A172 (cell line): ENCODE data around the gene SLC25A21. TPM values are rescaled to one million over a fixed set of nuclear protein-coding genes. Genes with fewer than 3 reads are reported as not detected.
"Not testable (repeated sequence)": the region's sequence is repeated elsewhere in the genome, so short reads cannot be mapped to it uniquely, and the experiment has no call there.

Experiments
- DNase-seq: peaks from one replicate; pipeline ENCODE4 v3.0.0-alpha.2; 2015; ENCODE audit warnings: low spot score
- total RNA-seq: library from RNA; depleted of rRNA; stranded (reverse); fragments of >200 nt; shearing (Covaris generic); gene quantifications from 2 replicates; pipeline ENCODE4 v1.2.3, GENCODE V29; 2014

SLC25A21 gene
- total RNA-seq, 1 experiment from 2014 or later = 0.22 TPM

DNA sequence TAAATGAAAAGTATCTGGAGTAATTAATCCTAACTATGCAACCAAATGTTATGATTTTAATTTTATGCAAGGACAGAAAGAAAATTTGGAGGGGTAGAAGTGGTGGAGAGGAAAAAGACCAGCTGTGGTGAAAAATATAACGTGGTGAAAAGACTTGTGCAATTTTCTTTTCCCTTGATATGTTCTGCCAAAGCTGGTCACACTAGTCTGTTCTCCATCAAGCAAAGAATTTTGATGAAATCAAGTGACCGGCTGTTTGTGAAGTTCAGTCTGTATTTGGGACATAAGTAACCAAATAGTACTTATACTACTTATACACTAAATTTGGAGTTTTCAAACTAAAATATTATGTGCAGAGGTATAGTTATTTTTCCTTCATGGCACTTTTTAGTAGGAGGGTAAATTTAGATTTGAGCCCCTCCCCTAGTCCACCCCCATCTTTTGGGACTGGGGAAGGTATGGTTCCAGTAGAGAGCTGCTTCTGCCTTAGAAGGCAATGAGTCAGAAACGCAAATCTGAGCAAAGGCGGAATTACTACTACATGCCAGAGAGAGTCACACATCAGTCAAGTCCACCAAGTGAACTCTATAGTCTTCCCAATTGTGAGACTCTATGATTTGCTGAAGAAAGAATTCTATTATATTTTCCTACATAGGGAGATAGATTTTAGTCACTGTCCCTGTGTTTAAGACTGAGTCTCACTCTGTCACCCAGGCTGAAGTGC lies 229.7 kb downstream of the SLC25A21 start:
- DNase-seq = no peak

DNA sequence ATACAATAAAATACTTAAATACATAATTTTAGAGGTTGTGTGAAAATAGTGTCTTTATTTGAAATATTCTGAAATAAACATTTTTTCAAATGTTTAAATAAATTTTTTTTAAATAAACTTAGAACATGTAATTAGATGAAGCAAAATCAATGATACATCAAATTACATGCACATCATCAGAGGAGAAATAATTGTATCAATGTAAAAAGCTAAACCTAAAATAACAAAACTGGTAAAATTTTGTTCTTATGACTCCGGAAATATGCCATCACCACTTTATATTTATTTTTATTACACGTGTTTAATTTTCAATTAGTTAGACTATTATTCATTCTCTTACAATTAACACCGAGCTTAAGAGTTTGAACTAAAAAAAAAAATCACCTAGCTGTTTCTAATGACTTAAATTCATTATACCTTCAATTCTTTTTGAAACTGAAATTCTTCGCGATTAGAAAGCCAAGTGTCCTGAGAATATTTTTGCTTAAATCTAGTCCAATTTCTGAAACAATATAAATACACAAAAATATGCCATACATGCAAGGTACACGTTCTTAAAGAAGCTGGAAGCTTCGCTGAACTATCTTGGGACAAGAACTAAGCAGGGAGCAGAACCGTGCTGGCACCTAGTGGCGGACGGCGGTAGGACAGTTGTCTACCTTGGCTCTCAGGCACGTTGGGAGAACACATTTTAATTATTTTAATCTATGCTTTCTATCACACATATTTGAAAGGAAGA lies 230.5 kb downstream of the SLC25A21 start:
- peak; percentile 36 for DNase-seq

DNA sequence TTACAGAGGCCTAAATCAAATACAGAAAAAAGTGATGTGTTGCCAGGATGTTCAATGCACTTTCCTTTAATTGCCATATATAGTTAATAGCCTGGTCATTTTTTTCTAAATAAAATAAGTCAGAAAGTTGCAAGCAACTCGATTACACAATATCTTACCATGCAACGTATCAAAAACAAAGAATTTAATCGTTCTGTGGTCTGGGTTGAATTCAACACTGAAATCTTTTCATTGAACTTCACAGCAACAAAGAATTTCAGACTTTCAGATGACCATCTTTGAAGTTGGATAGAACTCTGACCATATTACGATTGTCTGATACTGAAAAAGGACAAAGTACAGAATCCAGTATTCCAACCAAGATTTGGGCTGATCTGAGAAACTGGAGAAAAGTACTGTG lies 231.9 kb downstream of the SLC25A21 start:
- no peak for DNase-seq

DNA sequence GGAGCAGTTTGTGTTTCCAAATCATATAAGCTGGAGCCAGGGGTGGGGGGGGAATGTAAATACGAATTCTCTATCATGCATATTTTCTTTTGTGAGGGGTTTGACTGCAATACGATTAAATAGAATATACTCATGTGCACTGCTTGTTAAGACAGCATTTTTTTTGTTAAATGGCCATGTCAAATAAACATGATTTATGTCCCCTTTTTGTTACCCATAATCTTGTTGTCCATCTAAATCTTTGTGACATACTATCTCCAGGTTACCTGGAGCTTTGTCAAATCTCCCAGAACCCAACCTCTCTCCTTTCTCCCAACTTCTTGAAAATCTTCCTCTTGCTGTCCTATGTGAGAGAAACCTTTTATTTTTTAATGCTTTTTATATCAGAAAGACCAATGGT lies 233.1 kb downstream of the SLC25A21 start:
- DNase-seq = no peak

DNA sequence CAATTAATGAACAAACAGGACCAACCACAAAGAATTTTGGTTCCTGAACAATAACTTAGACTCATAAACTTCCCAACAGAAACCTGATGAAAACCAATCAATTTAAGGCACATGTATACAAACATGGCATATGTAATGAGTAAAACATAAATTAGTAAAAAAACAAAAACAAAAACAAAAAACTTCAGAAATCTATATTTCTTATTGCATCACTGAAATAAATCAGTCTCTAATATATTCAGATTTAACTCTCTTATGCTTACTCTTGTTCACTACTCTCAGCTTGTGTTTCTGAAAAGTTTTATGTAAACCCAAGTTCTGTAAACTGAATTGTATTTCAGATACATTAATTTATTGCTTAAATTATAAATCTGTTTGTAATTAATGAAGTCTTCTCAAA lies 233.7 kb downstream of the SLC25A21 start:
- DNase-seq = no peak

DNA sequence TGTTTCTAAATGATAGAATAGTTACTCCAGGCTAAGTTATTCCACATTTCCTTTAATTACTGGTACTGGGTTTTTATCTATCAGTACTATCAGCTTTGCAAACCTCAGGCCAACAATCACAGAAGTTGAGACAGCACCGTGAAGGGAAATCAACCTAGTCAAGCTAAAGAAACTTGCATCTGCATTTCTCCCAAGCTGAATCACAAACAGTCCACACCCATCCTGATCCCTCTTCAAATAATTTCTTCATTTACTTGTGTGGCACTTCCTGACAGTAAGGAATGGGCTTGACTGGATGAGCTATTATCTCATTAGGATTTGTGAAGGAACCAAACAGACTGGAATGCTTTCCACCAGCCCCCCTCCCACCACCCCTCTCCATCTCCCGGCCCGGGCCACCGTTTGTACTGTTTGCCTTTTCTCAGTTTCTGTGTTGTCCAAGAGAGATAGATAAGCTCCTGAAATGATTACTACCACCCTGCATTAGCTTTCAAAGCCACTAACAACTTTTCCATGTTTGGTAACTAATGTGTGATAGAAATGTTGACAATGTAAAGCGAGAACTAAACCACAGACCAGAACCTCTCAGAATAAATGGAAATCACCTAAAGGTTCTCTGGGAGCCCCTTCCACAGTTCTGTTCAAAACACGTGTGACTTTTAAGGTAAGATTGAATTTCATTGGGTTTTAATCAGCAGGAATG lies 236.3 kb downstream of the SLC25A21 start:
- DNase-seq = no peak

DNA sequence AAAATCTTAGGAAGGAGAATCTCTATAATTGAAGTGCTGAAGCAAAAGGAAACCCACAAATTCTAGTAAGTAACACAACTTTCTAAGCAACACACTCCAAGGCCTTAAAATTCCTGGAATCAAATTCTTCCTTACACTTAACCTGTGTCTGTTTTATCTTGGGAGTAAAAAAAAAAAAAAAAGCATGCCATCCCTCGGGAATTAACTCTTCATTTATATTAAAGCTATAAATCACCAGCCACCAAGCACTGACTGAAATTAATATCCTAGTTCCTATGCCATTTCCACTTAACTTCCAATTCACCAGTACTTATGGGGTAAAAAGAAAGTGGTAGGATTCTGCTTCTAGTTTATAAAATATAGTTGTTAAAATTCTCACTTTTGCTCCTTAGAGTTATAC lies 238.1 kb downstream of the SLC25A21 start:
- no peak for DNase-seq

DNA sequence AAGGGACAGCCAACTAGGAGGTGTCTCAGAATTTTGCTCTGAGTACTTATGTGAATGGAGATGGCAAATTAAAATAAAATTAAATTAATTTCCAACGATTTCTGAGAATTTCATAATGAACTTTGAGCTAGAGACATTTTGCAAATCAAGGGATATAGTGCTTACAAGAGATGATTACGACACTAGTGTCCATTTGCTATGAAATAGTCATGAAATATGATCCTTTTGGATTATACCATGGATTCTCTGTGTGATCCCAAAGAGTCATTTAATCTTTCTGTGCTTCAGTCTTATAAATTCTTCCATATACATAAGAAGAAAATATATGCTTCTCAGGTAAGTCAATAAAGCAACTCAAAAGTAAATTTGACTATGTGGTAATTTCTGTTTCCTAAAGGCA lies 240.6 kb downstream of the SLC25A21 start:
- DNase-seq = no peak

DNA sequence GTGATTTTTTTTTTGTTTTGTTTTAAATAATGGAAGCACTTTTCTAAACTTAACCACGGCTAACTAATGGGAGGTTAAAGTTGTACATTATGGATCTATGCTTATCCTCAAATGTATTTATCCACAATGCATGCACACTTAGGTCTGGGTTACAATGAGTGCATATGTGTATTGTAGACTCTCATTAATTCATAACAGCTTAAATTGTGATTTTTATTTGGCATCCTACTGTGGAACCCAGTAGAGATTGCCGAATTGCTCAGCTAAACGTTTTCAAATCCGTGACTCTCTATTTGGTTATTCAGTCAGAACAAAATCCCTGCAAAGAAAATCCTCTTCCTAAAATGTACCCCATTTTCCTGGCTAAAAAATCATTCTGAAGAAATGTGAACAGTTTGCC lies 244.0 kb downstream of the SLC25A21 start:
- DNase-seq = no peak

DNA sequence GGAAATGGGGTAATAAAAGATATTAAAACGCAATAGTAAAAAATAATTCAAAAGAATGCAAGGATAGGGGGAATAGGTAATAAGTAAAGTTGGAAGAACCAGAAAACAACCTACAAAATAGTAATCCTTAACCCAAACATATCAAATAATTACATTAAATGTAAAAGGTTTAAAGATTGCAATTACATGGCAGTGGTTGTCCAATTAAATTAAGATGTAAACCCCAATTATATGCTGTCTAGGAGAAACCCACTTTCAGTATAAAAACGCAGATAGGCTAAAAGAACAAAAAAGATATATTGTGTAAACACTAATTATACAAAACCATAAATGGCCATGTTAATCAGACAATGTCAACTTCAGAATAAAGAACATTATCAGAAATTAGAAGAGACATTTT lies 247.3 kb downstream of the SLC25A21 start:
- DNase-seq = no peak

DNA sequence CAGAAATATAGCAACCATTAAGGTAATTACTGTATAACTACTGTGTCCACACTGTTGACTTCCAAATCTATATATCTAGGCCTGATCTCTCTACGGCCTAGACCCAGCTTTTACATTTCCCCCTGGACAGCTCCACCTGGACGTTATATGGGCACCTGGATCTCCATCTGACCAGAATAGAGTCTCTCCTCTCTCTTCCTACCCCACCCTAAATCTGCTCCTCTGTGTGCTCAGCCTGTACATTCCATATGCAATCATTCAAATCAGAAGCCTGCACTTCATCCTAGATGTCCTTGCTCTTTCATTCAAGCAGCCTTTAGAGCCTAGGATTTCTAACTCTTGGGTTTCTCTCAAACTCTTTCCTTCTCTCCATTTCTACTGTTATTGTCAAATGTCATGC lies 255.7 kb downstream of the SLC25A21 start:
- DNase-seq = no peak

DNA sequence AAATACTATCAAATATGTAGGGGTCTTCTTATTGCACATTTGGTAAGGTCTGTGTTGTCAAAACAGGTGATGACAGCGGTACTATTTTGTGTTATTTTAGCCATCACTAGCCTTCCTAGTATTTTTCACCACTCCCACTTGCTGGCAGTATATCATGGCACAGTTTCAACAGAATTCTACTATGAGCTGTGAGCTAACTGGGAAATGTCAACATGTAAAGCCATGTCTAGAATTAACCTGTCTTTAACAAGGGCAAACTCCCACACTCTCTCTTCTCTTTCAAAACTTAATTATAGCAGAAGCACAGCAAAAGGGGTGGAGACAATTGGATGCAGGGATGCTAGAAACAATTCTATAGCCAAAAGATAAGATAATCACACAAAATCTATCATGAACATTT lies 257.3 kb downstream of the SLC25A21 start:
- DNase-seq = no peak

DNA sequence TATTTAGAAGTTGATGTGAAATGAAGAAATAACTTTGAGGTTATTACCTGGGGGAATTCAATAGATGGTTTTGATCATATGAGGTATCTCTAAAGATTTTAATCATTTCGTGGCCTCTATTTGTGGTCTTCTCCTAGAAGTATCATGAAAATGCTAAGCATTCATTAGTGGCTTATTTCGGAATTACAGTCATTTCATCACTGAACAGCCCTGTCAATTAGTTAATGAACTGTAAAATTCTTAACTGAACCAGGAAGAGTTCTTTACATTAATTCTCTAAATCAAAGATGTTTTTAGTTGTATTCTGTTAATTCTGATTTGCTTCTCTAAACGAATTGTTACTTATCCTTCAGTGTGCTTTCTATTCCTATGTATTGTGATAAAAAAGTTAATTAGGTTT lies 261.8 kb downstream of the SLC25A21 start:
- no peak for DNase-seq

DNA sequence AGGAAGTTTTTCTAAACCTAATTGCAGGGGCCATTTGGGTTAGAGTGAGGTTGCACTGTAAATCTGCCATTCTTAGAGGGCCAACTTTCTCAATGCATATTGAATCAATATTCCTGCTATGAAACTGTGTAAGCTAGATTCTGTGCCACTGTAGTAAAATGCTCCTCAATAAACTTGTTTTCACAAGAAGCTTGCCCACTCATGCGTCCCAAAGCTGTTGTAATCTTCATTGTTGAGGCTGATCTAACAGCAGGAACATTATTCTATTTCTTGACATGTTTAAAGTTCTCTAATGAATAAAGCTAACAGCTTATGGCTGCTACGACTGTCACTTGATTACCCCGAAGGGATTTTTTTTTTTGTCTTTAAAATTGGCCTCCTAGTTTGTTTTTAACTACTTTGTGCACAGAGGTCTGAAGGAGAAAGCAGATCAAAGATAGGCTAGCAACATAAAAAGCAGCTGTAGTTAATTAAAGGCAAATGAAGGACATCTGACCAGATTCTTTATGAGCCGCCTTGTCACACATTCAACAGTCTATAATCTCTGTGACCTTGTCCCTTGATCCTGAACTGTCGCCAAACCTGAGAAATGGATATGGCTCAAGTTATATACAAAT lies 267.0 kb downstream of the SLC25A21 start:
- DNase-seq = no peak

DNA sequence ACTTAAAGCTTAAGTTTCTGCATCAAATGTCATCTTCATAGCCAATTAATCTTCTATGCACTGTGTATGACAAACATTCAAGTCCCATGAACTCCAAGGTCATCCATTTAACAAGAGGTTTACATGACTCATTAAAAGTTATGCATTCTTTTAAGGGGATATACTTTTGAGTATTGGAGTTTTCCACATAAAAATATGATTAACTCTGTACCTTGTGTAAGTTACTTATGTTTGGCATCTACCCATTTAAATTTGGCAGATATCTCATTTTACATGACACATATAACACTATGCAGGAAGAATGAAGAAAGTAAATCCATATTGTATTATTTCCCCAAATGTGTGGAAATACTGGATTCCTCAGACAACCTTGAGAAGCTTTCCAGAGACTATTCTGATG lies 270.5 kb downstream of the SLC25A21 start:
- DNase-seq = no peak

DNA sequence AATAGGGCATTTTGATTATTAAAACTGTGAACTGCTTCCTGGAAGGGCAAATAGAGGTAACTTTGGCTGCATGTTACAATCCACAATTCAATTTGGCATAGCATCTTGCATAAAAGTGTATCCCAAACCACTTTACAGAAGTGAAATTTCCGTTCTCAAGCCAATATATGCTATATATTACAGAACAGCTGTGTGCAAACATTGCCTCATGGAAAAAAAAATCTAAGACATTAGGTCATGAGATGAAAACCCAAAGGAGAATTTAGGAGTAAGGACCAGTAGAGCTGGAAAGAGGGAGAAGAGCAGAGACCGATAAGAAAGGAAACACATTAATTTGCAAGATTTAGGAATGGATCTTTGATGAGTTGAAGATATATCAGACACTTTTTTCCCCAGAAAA lies 271.6 kb downstream of the SLC25A21 start:
- no peak for DNase-seq

DNA sequence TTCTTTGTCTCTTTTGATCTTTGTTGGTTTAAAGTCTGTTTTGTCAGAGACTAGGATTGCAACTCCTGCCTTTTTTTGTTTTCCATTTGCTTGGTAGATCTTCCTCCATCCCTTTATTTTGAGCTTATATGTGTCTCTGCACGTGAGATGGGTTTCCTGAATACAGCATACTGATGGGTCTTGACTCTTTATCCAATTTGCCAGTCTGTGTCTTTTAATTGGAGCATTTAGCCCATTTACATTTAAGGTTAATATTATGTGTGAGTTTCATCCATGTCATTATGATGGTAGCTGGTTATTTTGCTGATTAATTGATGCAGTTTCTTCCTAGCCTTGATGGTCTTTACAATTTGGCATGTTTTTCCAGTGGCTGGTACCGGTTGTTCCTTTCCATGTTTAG lies 276.1 kb downstream of the SLC25A21 start:
- not testable (repeated sequence) for DNase-seq

DNA sequence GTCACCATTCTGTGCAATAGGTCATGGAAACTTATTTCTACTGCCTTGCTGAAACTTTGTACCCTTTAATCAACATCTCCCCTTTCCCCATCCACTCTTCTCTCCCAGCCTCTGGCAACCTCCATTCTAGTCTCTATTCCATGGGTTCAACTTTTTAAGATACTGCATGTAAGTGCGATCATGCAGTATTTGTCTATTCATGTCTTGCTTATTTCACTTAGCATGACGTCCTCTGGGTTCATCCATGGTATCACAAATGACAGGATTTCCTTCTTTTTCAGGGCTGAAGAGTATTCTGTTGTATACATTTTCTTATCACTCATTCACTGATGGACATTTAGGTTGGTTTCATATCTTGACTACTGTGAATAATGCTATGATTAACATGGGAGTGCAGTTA lies 288.4 kb downstream of the SLC25A21 start:
- no peak for DNase-seq

DNA sequence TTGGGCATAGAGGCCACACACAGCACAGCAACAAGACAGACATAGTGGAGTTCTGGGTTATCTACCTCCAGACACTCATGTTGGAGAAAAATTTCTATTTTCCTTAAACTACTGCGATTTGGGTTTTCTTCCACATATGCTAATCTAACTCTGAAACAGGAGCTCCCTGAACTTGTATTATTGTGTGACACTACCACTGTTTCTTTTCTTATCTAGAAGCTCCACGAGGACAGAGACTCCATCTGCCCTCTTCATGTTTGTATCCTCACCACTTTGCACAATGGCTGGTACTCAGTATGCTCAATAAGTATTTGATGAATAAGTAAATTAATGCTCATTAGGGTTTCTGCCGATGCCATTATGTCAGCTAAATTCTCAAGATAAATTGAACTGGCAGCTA lies 292.1 kb downstream of the SLC25A21 start:
- DNase-seq = no peak

DNA sequence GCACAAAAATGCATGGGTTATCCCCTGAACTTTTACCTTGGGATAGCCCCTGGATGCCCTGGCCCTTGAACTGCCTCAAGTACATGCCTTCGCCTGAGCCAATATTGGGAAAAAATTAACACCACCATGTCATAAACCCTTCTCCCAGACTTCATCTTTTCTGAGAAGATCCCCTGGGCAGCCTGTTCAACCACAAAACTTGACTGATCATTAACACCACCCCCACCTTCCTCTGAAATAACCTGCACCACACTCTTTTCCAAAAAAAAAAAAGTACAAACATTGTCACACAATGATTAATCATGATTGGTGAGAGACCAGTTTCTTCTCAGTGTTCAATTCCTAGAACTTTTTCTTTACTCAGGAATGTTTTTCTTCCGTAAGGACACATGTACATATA lies 292.8 kb downstream of the SLC25A21 start:
- no peak for DNase-seq

DNA sequence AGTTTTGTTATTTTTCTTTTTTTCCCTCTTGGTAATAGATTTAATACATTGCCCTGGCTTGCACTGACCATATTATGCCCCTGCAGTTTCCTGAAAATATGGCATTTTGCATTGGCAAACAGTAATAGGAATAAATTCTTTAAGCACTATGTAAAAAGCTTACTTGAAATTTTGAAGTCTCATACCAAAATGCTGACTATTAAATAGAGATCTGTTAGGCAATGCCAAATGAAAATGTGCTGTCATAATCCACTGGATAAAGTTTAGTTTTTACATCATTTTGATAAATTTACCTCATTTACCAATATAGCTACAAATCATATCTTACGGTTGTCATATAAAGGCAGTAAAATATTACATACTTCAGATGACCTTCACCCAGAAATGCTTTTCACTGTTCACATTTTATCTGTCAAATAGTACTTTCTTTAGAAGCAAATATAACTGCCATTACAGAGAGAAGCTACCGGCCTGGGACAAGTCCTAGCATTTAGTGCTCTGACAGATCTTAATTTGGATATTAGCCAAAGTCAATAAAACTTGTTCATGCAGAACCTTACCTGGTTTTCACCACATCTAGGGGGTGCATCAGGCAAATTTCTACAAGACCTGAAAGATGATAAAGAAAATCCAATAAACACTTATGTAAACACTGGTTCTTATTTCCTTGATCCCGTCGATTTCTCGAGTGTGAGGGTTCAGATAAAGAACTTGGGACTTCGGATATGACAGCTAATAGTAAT lies 297.8 kb downstream of the SLC25A21 start:
- DNase-seq = no peak

DNA sequence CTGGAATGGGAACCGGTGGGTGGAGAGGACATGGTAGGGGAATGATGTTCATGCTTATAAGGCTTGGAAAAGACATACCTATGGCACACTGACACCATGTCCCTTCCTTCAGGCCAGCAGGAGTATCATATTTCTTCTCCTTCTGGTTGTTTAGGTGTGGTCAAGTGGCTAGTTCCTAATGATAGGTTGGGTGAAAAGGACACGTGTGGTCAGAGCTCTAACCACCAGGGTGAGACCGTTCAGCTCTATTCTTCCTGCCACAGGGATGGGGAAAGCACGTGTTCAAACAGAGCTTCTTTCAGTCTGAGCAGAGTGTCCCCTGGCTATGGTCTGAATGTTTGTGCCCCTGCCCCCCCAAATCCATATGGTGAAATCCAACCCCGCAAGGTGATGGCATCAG lies 301.6 kb downstream of the SLC25A21 start:
- no peak for DNase-seq
